Duodenal mucosa (tissue), 2 donors: Measurements from ENCODE around the gene NDRG3.
"Not testable (repeated sequence)": the region's sequence is repeated elsewhere in the genome, so short reads cannot be mapped to it uniquely, and the experiment has no call there.

Experiments
- H3K27ac ChIP-seq: one replicate; pipeline ENCODE4 v1.7.0; 2013; ENCODE audit warnings: low read depth, low read length
- H3K27me3 ChIP-seq, 2 donors: one replicate each; pipeline ENCODE4 v1.7.0; 2013; ENCODE audit warnings: low read length in 2 of 2, control low read depth in 1 of 2; ENCODE audit not compliant: insufficient read depth in 2 of 2, control insufficient read depth in 1 of 2
- H3K36me3 ChIP-seq, 2 donors: one replicate each; pipeline ENCODE4 v1.7.0; 2013; ENCODE audit warnings: low read length in 2 of 2, control low read depth in 1 of 2; ENCODE audit not compliant: insufficient read depth in 2 of 2, control insufficient read depth in 1 of 2
- H3K4me1 ChIP-seq, 2 donors: one replicate each; pipeline ENCODE4 v1.7.0; 2013; ENCODE audit warnings: low read length in 2 of 2, control low read depth in 1 of 2; ENCODE audit not compliant: insufficient read depth in 2 of 2, control insufficient read depth in 1 of 2
- H3K4me3 ChIP-seq, 2 donors: one replicate each; pipeline ENCODE4 v1.7.0; 2013; ENCODE audit warnings: low read length in 2 of 2, low read depth in 1 of 2
- H3K9ac ChIP-seq, 2 donors: one replicate each; pipeline ENCODE4 v1.7.0; 2013; ENCODE audit warnings: low read length in 2 of 2, low read depth in 1 of 2
- H3K9me3 ChIP-seq, 2 donors: one replicate each; pipeline ENCODE4 v1.7.0; 2013; ENCODE audit warnings: low read length in 2 of 2, control low read depth in 1 of 2; ENCODE audit not compliant: control insufficient read depth in 1 of 2

The NDRG3 gene

GRCh38 chr20:36677422-36677771 is 68.5 kb downstream of the NDRG3 start:
- no peak overlapping the region for H3K9ac ChIP-seq
- no peaks in the 10 kb centered on the region for H3K27me3 ChIP-seq
- H3K4me3 ChIP-seq: no peak overlapping the region
- H3K4me1 ChIP-seq: no peaks in the 10 kb centered on the region
- no peak overlapping the region for H3K27ac ChIP-seq
- no peaks in the 10 kb centered on the region for H3K9me3 ChIP-seq
- peaks cover 7% of the 10 kb centered on the region in 2 donors for H3K36me3 ChIP-seq

DNA sequence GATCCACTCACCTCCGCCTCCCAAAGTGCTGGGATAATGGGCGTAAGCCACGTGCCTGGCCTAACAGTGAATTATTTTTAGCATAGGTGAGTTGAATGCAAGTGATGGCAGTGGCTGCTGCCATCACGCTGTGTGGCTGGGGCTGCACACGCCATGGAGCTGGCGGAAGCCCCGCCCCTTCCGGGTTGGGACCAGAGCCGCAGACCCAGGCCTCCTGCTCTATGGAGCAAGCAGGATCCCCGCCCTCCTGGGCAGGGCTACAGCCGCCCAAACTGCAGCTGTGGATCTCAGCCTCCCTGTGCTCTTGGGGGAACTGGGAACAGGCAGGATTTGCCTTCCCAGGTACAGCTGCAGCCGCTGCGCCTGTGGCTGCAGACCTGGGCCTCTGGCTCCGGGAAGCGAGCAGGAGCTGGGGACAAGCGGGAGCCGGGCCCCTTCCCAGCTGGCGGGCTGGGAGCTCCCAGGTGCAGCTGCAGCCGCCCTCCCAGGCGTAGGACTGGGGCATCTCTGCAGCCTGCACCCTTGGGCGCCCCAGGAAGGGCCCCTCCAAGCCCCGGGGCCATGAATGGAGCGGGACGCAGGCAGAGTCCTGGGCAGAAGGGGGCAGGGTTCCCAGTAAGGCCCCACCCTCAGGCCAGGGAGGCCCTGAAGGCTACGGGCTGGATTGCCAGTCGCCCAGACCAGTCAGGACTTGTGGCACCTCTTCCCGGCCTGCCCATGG is 69.0 kb downstream of the NDRG3 start:
- Histone ChIP-seq H3K4me3 (no peak overlapping the region), H3K27ac (no peak overlapping the region), H3K9ac (no peak overlapping the region), H3K36me3 (peaks cover 7% of the 10 kb centered on the region in 2 donors), H3K9me3 (no peaks in the 10 kb centered on the region), H3K4me1 (no peaks in the 10 kb centered on the region), H3K27me3 (no peaks in the 10 kb centered on the region)

DNA sequence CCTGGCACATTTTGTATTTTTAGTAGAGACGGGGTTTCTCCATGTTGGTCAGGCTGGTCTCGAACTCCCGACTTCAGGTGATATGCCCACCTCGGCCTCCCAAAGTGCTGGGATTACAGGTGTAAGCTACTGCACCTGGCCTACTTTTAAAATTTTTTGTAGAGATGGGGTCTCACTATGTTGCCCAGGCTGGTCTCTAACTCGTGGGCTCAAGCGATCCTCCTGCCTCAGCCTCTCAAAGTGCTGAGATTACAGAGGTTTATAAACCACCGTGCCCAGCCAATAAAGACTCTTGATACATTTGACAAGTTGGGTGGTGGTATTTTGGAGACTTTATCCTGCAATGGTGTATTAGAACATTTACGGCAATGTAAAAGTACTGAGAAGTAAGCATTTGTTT is 70.3 kb downstream of the NDRG3 start:
- not testable (repeated sequence) for H3K4me3 ChIP-seq, H3K36me3 ChIP-seq, H3K9me3 ChIP-seq, H3K27me3 ChIP-seq, H3K27ac ChIP-seq, H3K4me1 ChIP-seq, H3K9ac ChIP-seq

- Histone ChIP-seq H3K4me3 (no peak overlapping the region), H3K27ac (no peak overlapping the region), H3K36me3 (peaks cover 3 to 6% of the 10 kb centered on the region in 2 donors), H3K9me3 (no peaks in the 10 kb centered on the region), H3K4me1 (no peaks in the 10 kb centered on the region), H3K9ac (no peak overlapping the region), H3K27me3 (no peaks in the 10 kb centered on the region)
These were observed 72.9 kb downstream of the NDRG3 start for GRCh38 chr20:36672991-36673390.

DNA sequence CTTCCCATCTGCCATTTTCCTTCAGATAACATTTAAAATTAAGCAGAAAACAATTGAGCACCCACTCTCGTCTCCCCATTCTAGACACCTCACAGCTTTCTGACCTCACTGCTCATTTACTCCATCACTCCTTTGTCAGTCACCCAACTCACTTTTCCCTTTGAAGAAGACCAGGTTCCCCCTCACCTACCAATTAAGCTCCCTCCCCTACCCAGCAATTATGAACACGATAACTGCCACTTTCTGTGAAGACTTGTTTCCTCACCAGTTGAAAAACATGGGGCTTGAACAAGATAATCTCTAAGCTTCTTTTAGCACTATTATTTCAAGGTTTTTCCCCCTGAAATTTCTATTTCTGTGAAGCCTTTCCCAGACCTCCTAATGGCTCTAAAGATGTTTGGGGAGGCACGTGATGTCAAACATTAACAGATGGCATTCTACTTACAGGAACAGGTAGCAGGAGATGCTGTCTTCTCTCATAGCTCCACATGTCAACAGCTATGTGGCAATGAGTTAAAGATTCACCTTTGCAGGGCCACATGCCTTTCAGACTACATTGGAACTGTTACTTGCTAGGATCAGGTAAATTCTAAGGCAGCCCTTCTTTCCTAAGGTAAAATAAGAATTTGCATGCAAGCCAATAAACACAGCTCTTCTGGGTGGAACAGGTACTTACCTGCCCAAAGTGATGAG is 75.1 kb downstream of the NDRG3 start:
- Histone ChIP-seq H3K36me3 (peaks cover 6 to 13% of the 10 kb centered on the region in 2 donors), H3K27me3 (no peaks in the 10 kb centered on the region), H3K9ac (no peak overlapping the region)

GRCh38 chr20:36666181-36666740 is 79.6 kb downstream of the NDRG3 start:
- Histone ChIP-seq H3K4me3 (no peak overlapping the region), H3K9me3 (no peaks in the 10 kb centered on the region), H3K4me1 (no peaks in the 10 kb centered on the region), H3K27ac (no peak overlapping the region), H3K9ac (no peak overlapping the region), H3K36me3 (peaks cover 6 to 32% of the 10 kb centered on the region in 2 donors), H3K27me3 (no peaks in the 10 kb centered on the region)

More for the DNA sequence above, 75.1 kb downstream of the NDRG3 start:
- H3K4me3 ChIP-seq: no peak overlapping the region
- no peak overlapping the region for H3K27ac ChIP-seq
- H3K9me3 ChIP-seq: no peaks in the 10 kb centered on the region
- no peaks in the 10 kb centered on the region for H3K4me1 ChIP-seq

- H3K36me3 ChIP-seq: peaks cover 3 to 28% of the 10 kb centered on the region in 2 donors
These were observed 82.9 kb downstream of the NDRG3 start for GRCh38 chr20:36663031-36663430.

GRCh38 chr20:36658300-36658699 is 87.6 kb downstream of the NDRG3 start:
- H3K9ac ChIP-seq: no peak overlapping the region
- H3K27me3 ChIP-seq: no peaks in the 10 kb centered on the region
- H3K4me1 ChIP-seq: no peaks in the 10 kb centered on the region
- H3K4me3 ChIP-seq: no peak overlapping the region
- H3K9me3 ChIP-seq: no peaks in the 10 kb centered on the region
- peaks cover 13 to 25% of the 10 kb centered on the region in 2 donors for H3K36me3 ChIP-seq
- no peak overlapping the region for H3K27ac ChIP-seq

More at GRCh38 chr20:36663031-36663430, 82.9 kb downstream of the NDRG3 start:
- Histone ChIP-seq H3K9ac (no peak overlapping the region), H3K27me3 (no peaks in the 10 kb centered on the region), H3K27ac (no peak overlapping the region), H3K4me3 (no peak overlapping the region), H3K4me1 (no peaks in the 10 kb centered on the region), H3K9me3 (no peaks in the 10 kb centered on the region)

GRCh38 chr20:36656733-36657132 is 89.2 kb downstream of the NDRG3 start:
- Histone ChIP-seq H3K27me3 (no peaks in the 10 kb centered on the region), H3K4me3 (no peak overlapping the region), H3K9ac (no peak overlapping the region), H3K36me3 (peaks cover 17 to 31% of the 10 kb centered on the region in 2 donors), H3K9me3 (no peaks in the 10 kb centered on the region), H3K4me1 (no peaks in the 10 kb centered on the region), H3K27ac (no peak overlapping the region)

- Histone ChIP-seq H3K4me3 (no peak overlapping the region), H3K27ac (no peak overlapping the region), H3K4me1 (no peaks in the 10 kb centered on the region), H3K9ac (no peak overlapping the region), H3K36me3 (peaks cover 17 to 25% of the 10 kb centered on the region in 2 donors), H3K9me3 (no peaks in the 10 kb centered on the region), H3K27me3 (no peaks in the 10 kb centered on the region)
These were observed 90.9 kb downstream of the NDRG3 start for GRCh38 chr20:36655004-36655403.
